Parathyroid adenoma (tissue), 2 donors: ENCODE results near the gene ERVK3-1.

Experiments used
- H2AFZ ChIP-seq: fragments of 300-600 bp; sonication (generic); one replicate; pipeline ENCODE4 v1.7.0; 2017; ENCODE audit warnings: antibody characterized with exemption, mild to moderate bottlenecking
- H3K27ac ChIP-seq: fragments of 300-600 bp; sonication (generic); one replicate; pipeline ENCODE4 v1.7.0; 2017
- H3K27me3 ChIP-seq: fragments of 300-600 bp; sonication (generic); one replicate; pipeline ENCODE4 v1.7.0; 2017; ENCODE audit warnings: low read length; ENCODE audit not compliant: control insufficient read depth, insufficient read depth
- H3K36me3 ChIP-seq: fragments of 300-600 bp; sonication (generic); one replicate; pipeline ENCODE4 v1.7.0; 2017; ENCODE audit warnings: low read length; ENCODE audit not compliant: control insufficient read depth, insufficient read depth
- H3K4me1 ChIP-seq: fragments of 300-600 bp; sonication (generic); one replicate; pipeline ENCODE4 v1.7.0; 2017; ENCODE audit warnings: control low read depth
- H3K4me2 ChIP-seq: fragments of 300-600 bp; sonication (generic); one replicate; pipeline ENCODE4 v1.7.0; 2017; ENCODE audit warnings: low read length
- H3K4me3 ChIP-seq: fragments of 300-600 bp; sonication (generic); one replicate; pipeline ENCODE4 v1.7.0; 2017; ENCODE audit warnings: low read depth, low read length
- H3K79me2 ChIP-seq: fragments of 300-600 bp; sonication (generic); one replicate; pipeline ENCODE4 v1.7.0; 2017; ENCODE audit warnings: control low read depth
- H3K9ac ChIP-seq: fragments of 300-600 bp; sonication (generic); one replicate; pipeline ENCODE4 v1.7.0; 2017; ENCODE audit warnings: mild to moderate bottlenecking
- H3K9me3 ChIP-seq: fragments of 300-600 bp; sonication (generic); one replicate; pipeline ENCODE4 v1.7.0; 2017; ENCODE audit warnings: low read length; ENCODE audit not compliant: control insufficient read depth
- TF ChIP-seq, protein P1 (sequence below): fragments of 300-600 bp; sonication (generic); IDR thresholded peaks from one replicate; pipeline ENCODE4 v1.7.0; 2017; ENCODE audit warnings: antibody characterized with exemption, mild to moderate bottlenecking
- donor health status: primary hyperparathyroidism.

Gene ERVK3-1

DNA sequence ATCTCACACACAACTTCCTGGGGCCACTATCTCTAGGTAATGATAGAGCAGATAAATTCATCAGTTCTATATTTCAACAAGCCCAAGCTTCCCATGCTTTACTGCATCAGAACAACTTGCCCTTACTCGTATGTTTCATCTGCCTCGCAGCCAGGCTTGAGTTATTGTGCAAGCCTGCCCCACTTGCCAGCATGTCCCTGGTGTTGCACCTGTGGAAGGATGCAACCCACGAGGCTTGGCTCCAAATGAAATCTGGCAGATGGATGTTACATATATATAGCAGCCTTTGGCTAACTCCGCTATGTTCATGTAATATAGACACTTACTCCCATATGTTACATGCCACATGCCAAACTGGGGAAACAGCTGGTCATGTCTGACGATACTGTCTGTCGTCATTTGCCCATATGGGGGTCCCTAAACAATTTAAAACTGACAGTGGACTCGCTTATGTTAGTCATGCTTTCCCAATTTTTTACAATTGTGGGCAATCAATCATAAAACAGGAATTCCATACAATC lies 6.2 kb downstream of the ERVK3-1 start:
- no peaks in the 10 kb centered on the region for H3K36me3 ChIP-seq
- H3K9me3 ChIP-seq: no peaks in the 10 kb centered on the region
- H3K4me3 ChIP-seq: no peak overlapping the region
- no peak overlapping the region for H3K4me2 ChIP-seq
- no peak overlapping the region for H3K27ac ChIP-seq
- H3K4me1 ChIP-seq: no peaks in the 10 kb centered on the region
- H3K9ac ChIP-seq: no peak overlapping the region
- TF ChIP-seq, protein P1, sequence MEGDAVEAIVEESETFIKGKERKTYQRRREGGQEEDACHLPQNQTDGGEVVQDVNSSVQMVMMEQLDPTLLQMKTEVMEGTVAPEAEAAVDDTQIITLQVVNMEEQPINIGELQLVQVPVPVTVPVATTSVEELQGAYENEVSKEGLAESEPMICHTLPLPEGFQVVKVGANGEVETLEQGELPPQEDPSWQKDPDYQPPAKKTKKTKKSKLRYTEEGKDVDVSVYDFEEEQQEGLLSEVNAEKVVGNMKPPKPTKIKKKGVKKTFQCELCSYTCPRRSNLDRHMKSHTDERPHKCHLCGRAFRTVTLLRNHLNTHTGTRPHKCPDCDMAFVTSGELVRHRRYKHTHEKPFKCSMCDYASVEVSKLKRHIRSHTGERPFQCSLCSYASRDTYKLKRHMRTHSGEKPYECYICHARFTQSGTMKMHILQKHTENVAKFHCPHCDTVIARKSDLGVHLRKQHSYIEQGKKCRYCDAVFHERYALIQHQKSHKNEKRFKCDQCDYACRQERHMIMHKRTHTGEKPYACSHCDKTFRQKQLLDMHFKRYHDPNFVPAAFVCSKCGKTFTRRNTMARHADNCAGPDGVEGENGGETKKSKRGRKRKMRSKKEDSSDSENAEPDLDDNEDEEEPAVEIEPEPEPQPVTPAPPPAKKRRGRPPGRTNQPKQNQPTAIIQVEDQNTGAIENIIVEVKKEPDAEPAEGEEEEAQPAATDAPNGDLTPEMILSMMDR: no peak
- H3K79me2 ChIP-seq: peaks cover 25% of the 10 kb centered on the region
- H3K27me3 ChIP-seq: no peaks in the 10 kb centered on the region
- H2AFZ ChIP-seq: no peak overlapping the region

DNA sequence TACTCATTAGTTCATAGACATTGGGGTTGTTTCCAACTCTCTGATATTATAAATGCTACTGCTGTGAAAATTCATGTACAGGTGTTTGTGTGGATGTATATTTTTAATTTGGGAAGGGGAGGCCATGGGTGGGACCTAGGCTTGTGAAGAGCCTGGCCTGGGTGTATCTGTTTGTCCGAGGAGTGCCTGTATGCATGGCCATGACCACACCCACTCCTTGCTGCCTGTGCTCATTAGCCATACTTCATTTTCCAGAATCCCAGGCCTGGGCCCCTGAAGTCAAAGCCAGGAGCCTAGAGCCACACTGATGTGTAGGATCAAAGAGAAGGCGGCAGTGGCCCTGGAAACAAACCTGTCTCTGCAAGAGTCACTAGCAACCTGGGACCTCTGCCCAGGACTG lies 10.4 kb downstream of the ERVK3-1 start:
- TF ChIP-seq, protein P1: no peak
- H3K27me3 ChIP-seq: no peaks in the 10 kb centered on the region
- no peak overlapping the region for H3K4me3 ChIP-seq
- no peak overlapping the region for H3K4me2 ChIP-seq
- no peak overlapping the region for H2AFZ ChIP-seq
- H3K9me3 ChIP-seq: no peaks in the 10 kb centered on the region
- no peaks in the 10 kb centered on the region for H3K36me3 ChIP-seq
- H3K4me1 ChIP-seq: no peaks in the 10 kb centered on the region
- peaks cover 24% of the 10 kb centered on the region for H3K79me2 ChIP-seq
- H3K27ac ChIP-seq: no peak overlapping the region
- H3K9ac ChIP-seq: no peak overlapping the region

DNA sequence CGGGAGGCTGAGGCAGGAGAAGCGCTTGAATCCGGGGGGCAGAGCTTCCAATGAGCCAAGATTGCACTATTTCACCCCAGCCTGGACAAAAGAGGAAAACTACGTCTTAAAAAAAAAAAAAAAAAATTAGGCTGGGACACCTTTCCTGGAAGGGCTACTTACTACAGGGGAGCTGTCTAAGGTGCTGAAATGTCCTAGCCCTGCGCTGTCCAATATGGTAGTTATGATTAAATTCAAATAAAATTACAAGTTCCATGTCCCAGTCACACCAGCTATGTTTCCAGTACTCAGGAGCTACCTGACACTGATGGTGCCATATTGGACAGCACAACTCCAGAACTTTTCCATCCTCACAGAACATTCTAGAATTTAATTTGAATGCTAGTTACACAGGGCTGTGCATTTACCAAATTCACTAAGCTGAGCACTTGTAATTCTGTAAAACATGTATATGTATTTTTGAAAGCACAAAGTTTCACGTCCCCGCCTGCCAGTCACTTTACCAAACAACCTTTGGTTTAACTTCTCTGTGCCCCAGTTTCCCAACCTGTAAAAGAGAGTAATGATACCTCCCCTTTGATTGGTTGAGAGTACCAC lies 12.4 kb downstream of the ERVK3-1 start:
- no peaks in the 10 kb centered on the region for H3K36me3 ChIP-seq
- H2AFZ ChIP-seq: no peak overlapping the region
- no peaks in the 10 kb centered on the region for H3K27me3 ChIP-seq
- H3K9me3 ChIP-seq: no peaks in the 10 kb centered on the region
- TF ChIP-seq, protein P1: no peak
- H3K4me1 ChIP-seq: no peaks in the 10 kb centered on the region
- no peak overlapping the region for H3K27ac ChIP-seq
- H3K9ac ChIP-seq: no peak overlapping the region
- no peak overlapping the region for H3K4me2 ChIP-seq
- no peak overlapping the region for H3K4me3 ChIP-seq
- H3K79me2 ChIP-seq: peaks cover 19% of the 10 kb centered on the region

DNA sequence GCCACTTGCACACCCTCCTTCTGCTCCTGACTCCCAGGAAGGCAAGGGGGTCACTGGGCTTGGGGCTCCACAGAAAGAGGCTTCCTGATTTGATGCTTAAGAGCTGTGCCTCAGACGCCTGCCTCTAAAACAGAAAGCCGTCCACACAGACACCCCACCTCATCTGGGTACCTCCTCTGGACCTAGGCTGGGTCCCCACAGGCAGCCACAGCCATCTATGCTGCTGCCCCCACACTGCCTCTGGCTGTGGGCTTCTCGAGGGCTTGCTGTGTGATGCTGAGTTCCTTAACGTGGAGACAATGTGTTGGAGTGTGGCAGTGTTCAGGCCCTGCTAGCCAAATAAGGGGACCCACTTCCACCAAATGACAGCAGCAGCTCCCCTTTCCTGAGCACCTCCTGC lies 13.1 kb downstream of the ERVK3-1 start:
- H3K27ac ChIP-seq: no peak overlapping the region
- H3K9ac ChIP-seq: no peak overlapping the region
- H3K36me3 ChIP-seq: no peaks in the 10 kb centered on the region

More for the DNA sequence above, 13.1 kb downstream of the ERVK3-1 start:
- H3K4me3 ChIP-seq: no peak overlapping the region
- no peak overlapping the region for H3K4me2 ChIP-seq
- TF ChIP-seq, protein P1: no peak
- no peaks in the 10 kb centered on the region for H3K9me3 ChIP-seq
- no peak overlapping the region for H2AFZ ChIP-seq
- H3K27me3 ChIP-seq: no peaks in the 10 kb centered on the region
- no peaks in the 10 kb centered on the region for H3K4me1 ChIP-seq
- peaks cover 22% of the 10 kb centered on the region for H3K79me2 ChIP-seq
